Breast epithelium (tissue), 4 donors: ENCODE measurements around the gene ANKRD31. TPM values are rescaled to one million over a fixed set of nuclear protein-coding genes. Genes with fewer than 3 reads are reported as not detected.
"Not testable (repeated sequence)": the region's sequence is repeated elsewhere in the genome, so short reads cannot be mapped to it uniquely, and the experiment has no call there.

Experiments
- DNase-seq, 2 donors: peaks; one replicate each; pipeline ENCODE4 v3.0.0-alpha.2; 2019; ENCODE audit warnings: low spot score in 2 of 2
- H3K27ac ChIP-seq, 2 donors: fragments of 200-600 bp; sonication (generic) in 1 of 2; one replicate each; pipeline ENCODE4 v1.5.1; 2016 to 2019; ENCODE audit warnings: mild to moderate bottlenecking in 1 of 2
- H3K27me3 ChIP-seq, 2 donors: fragments of 200-600 bp; sonication (generic) in 1 of 2; one replicate each; pipeline versions ENCODE4 v1.5.1 to v1.6.0; 2017 to 2019; ENCODE audit warnings: control low read depth in 1 of 2, mild to moderate bottlenecking in 1 of 2
- H3K36me3 ChIP-seq: fragments of 200-600 bp; one replicate; pipeline ENCODE4 v1.5.1; 2019
- H3K4me1 ChIP-seq, 2 donors: fragments of 200-600 bp; sonication (generic); one replicate each; pipeline ENCODE4 v1.5.1; 2016 to 2019; ENCODE audit warnings: control low read depth in 1 of 2
- H3K4me3 ChIP-seq, 3 donors: fragments of 200-600 bp; sonication (generic); 1 replicate in 2 of 3; 2 replicates in 1 of 3; pipeline ENCODE4 v1.5.1; 2016 to 2019; ENCODE audit warnings: mild to moderate bottlenecking in 3 of 3, moderate library complexity in 2 of 3
- H3K9me3 ChIP-seq, 2 donors: fragments of 200-600 bp; sonication (generic) in 1 of 2; one replicate each; pipeline ENCODE4 v1.5.1; 2016 to 2019; ENCODE audit warnings: control low read depth in 1 of 2
- POLR2A ChIP-seq: fragments of 450-650 bp; IDR thresholded peaks from one replicate; pipeline ENCODE4 v1.6.1; 2016; ENCODE audit warnings: antibody characterized with exemption, mild to moderate bottlenecking, moderate library complexity
- POLR2AphosphoS5 ChIP-seq, 3 donors: sonication (generic); formaldehyde crosslinking; IDR thresholded peaks; one replicate each; pipeline ENCODE4 v1.6.1; 2017; ENCODE audit warnings: antibody characterized with exemption in 3 of 3
- intact Hi-C: fragments of 100-400 bp; cut with DNase I; formaldehyde crosslinking; loops from one replicate; pipeline ENCODE4 v1.15.1; 2023; ENCODE audit warnings: low total_unique reads
- total RNA-seq, 3 donors: library from RNA; depleted of rRNA; stranded (reverse); fragments of >200 nt; gene quantifications; one replicate each; pipeline ENCODE4 v1.1.0, GENCODE V29; 2016
- TF ChIP-seq, protein P1 (sequence below), 3 donors: fragments of 450-650 bp; IDR thresholded peaks; one replicate each; pipeline ENCODE4 v1.5.1; 2016 to 2017; ENCODE audit warnings: antibody characterized with exemption in 3 of 3, mild to moderate bottlenecking in 3 of 3, moderate library complexity in 3 of 3

Gene ANKRD31
- total RNA-seq, 3 donors from 2014 or later, result 0.32 to 0.66 (median 0.59) TPM

DNA sequence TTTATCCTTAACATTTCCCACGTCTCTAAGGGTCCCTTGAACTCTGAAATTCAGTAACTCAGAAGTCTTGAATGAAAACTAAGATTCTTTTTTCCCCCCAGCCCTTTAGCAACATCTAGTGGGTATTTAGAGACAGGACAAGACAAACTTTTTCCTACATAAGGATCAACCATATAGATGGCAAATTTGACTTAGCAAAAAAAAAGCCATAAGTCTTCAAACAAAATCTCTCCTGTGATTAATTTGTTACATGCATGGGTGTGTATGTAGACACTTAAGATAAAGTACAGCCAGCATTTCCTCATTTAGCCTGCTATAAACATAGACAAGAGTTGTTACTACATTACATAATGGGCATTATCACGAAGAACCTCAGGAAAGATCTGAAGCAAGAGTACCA lies 29.1 kb upstream of the ANKRD31 start:
- H3K4me3 ChIP-seq, result no peak overlapping the region

DNA sequence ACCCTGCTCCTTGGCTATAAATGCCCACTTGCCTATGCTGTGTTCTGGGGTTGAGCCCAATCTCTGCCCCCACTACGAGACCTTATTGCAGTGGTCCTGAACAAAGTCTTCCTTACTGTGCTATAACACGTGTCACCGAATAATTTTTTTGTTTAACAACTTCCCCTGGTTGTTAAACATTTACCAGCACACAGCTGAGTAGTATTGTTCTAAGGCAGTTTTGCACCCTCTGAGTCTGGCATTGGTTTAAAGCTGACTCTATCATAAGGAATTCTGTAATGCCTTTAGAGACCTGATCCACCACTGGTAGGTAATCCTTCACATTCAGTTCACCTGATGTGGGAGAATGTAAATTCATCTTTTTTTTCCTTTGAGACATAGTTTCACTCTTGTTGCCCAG lies 25.6 kb upstream of the ANKRD31 start:
- intact Hi-C loops, result no loop called here

More for the DNA sequence above, 29.1 kb upstream of the ANKRD31 start:
- Histone ChIP-seq H3K9me3 (no peaks in the 10 kb centered on the region), H3K36me3 (no peaks in the 10 kb centered on the region), H3K27me3 (no peaks in the 10 kb centered on the region), H3K4me1 (no peaks in the 10 kb centered on the region), H3K27ac (no peak overlapping the region)
- intact Hi-C loops, result no loop called here
- TF ChIP-seq POLR2A, result no peak
- TF ChIP-seq, protein P1, sequence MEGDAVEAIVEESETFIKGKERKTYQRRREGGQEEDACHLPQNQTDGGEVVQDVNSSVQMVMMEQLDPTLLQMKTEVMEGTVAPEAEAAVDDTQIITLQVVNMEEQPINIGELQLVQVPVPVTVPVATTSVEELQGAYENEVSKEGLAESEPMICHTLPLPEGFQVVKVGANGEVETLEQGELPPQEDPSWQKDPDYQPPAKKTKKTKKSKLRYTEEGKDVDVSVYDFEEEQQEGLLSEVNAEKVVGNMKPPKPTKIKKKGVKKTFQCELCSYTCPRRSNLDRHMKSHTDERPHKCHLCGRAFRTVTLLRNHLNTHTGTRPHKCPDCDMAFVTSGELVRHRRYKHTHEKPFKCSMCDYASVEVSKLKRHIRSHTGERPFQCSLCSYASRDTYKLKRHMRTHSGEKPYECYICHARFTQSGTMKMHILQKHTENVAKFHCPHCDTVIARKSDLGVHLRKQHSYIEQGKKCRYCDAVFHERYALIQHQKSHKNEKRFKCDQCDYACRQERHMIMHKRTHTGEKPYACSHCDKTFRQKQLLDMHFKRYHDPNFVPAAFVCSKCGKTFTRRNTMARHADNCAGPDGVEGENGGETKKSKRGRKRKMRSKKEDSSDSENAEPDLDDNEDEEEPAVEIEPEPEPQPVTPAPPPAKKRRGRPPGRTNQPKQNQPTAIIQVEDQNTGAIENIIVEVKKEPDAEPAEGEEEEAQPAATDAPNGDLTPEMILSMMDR (IDR thresholded peaks at IDR 0.05), result peak in 2 of 3 donors; percentile 27 to 32
- no peak for DNase-seq

DNA sequence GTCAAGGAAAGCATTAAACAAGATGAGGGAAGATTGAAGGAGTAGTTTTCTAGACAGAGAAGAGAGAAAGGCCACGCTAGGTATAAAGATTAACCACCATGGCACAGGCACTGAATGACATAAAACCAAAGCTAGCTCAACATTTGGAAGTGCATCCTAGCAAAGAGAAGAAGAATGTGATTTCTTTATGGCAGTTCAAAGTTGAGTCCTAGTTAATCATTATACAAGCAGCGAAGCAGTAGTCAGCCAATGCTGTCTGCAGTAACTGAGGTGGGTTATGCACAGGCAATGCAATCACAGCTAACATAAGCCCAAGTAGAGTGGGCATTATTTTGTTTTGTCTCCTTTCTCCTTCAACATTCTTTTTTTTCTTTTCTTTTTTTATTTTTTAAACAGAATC lies 24.0 kb upstream of the ANKRD31 start:
- Histone ChIP-seq H3K27ac (no peak overlapping the region), H3K4me1 (no peaks in the 10 kb centered on the region), H3K4me3 (no peak overlapping the region), H3K36me3 (no peaks in the 10 kb centered on the region), H3K9me3 (peaks cover 2 to 5% of the 10 kb centered on the region in 2 donors), H3K27me3 (no peaks in the 10 kb centered on the region)
- intact Hi-C loops, result no loop called here
- DNase-seq, result no peak
- TF ChIP-seq, protein P1 (IDR thresholded peaks at IDR 0.05), result no peak
- TF ChIP-seq POLR2A, result no peak
- TF ChIP-seq POLR2AphosphoS5 (IDR thresholded peaks at IDR 0.05), result no peak

More for the DNA sequence above, 25.6 kb upstream of the ANKRD31 start:
- no peak for DNase-seq
- no peaks in the 10 kb centered on the region for H3K4me1 ChIP-seq
- H3K27me3 ChIP-seq, result no peaks in the 10 kb centered on the region
- no peak for TF ChIP-seq POLR2AphosphoS5 (IDR thresholded peaks at IDR 0.05)
- TF ChIP-seq, protein P1 (IDR thresholded peaks at IDR 0.05), result no peak
- no peak for TF ChIP-seq POLR2A
- H3K36me3 ChIP-seq, result no peaks in the 10 kb centered on the region
- no peak overlapping the region for H3K27ac ChIP-seq
- H3K9me3 ChIP-seq, result no peaks in the 10 kb centered on the region
- no peak overlapping the region for H3K4me3 ChIP-seq

DNA sequence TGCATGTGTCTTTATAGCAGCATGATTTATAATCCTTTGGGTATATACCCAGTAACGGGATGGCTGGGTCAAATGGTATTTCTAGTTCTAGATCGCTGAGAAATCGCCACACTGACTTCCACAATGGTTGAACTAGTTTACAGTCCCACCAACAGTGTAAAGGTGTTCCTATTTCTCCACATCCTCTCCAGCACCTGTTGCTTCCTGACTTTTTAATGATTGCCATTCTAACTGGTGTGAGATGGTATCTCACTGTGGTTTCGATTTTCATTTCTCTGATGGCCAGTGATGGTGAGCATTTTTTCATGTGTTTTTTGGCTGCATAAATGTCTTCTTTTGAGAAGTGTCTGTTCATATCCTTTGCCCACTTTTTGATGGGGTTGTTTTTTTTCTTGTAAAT lies 13.8 kb upstream of the ANKRD31 start:
- DNase-seq, H3K36me3 ChIP-seq, H3K27ac ChIP-seq, H3K4me1 ChIP-seq, H3K27me3 ChIP-seq, intact Hi-C loops, H3K9me3 ChIP-seq, H3K4me3 ChIP-seq: not testable (repeated sequence)

DNA sequence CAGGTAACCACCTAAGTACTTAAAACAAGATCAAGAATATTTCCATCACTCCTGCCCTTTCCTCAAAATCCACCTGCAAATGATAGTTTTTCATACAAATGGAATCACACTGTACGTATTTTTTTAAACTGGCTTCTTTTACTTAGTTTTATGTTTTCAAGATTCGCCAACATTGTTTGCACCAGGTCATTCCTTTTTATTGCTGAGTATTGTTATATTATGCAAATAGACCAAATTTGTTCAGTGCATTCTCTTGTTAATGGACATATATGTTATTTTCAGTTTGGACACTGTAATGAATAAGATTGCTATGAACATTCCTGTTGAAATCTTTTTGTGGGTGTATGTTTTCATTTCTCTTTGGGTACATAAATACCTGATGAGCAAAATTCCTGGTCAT lies 8.3 kb upstream of the ANKRD31 start:
- no peak for DNase-seq
- Histone ChIP-seq H3K27me3 (no peaks in the 10 kb centered on the region), H3K4me1 (no peaks in the 10 kb centered on the region), H3K4me3 (no peak overlapping the region), H3K36me3 (no peaks in the 10 kb centered on the region), H3K27ac (no peak overlapping the region), H3K9me3 (no peaks in the 10 kb centered on the region)
- intact Hi-C loops, result no loop called here
- TF ChIP-seq POLR2A, result no peak
- TF ChIP-seq, protein P1 (IDR thresholded peaks at IDR 0.05), result no peak
- no peak for TF ChIP-seq POLR2AphosphoS5 (IDR thresholded peaks at IDR 0.05)

DNA sequence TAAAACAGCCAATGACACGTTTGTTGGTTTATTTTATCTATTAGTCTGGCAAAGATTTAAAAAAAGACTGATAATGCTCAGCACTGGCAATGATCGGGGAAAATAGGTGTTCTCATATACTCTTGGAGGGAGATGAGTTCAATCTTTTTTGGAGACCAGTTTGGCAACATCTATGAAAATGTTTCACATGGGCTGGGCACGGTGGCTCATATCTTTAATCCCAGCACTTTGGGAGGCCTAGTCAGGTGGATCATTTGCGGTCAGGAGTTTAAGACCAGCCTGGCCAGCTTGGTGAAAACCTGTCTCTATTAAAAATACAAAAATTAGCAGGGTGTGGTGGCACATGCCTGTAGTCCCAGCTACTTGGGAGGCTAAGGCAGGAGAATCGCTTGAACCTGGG lies 6.8 kb upstream of the ANKRD31 start:
- Histone ChIP-seq H3K36me3 (no peaks in the 10 kb centered on the region), H3K27me3 (no peaks in the 10 kb centered on the region), H3K27ac (no peak overlapping the region), H3K4me3 (no peak overlapping the region), H3K4me1 (no peaks in the 10 kb centered on the region), H3K9me3 (no peaks in the 10 kb centered on the region)
- DNase-seq, result no peak
- intact Hi-C loops, result no loop called here
- TF ChIP-seq POLR2AphosphoS5 (IDR thresholded peaks at IDR 0.05) (no peak), POLR2A (no peak)
- TF ChIP-seq, protein P1 (IDR thresholded peaks at IDR 0.05), result no peak
